Fibroblast of pulmonary artery (primary cell): ENCODE measurements around the gene ASF1B.

ENCODE experiments used
- DNase-seq: peaks from one replicate; pipeline ENCODE4 v3.0.0-alpha.2; 2010; ENCODE audit warnings: low read depth
- H3K4me3 ChIP-seq: replicated peaks from 2 replicates; pipeline ENCODE4 v1.5.1; 2011; ENCODE audit warnings: low read depth, mild to moderate bottlenecking, control low read depth, low read length, moderate library complexity
- TF ChIP-seq, protein P1 (sequence below): IDR thresholded peaks from 2 replicates; pipeline ENCODE4 v1.5.1; 2011; ENCODE audit warnings: mild to moderate bottlenecking, control low read depth, low read length, inconsistent platforms; ENCODE audit errors: missing control alignments

ASF1B gene

DNA sequence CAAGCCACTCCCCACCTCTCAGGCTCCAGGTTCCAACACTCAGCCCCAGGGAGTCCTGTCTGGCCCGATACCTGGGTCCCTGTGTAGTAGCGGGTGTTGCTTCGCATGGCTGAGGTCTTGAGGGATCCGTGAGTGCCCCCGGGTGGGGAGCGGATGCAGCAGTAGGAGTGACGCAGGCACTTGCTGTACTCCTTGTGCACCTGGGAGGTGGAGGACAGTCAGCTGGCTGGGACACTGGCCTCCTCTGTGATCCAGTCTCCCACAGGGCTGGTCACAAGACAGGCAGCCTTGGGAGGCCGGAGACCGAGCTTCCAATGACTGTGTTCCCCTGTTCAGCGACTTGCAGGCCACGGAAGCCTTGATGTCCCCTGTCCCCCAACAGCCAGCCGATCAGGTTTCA, 16.3 kb upstream of the ASF1B start:
- TF ChIP-seq, protein P1, sequence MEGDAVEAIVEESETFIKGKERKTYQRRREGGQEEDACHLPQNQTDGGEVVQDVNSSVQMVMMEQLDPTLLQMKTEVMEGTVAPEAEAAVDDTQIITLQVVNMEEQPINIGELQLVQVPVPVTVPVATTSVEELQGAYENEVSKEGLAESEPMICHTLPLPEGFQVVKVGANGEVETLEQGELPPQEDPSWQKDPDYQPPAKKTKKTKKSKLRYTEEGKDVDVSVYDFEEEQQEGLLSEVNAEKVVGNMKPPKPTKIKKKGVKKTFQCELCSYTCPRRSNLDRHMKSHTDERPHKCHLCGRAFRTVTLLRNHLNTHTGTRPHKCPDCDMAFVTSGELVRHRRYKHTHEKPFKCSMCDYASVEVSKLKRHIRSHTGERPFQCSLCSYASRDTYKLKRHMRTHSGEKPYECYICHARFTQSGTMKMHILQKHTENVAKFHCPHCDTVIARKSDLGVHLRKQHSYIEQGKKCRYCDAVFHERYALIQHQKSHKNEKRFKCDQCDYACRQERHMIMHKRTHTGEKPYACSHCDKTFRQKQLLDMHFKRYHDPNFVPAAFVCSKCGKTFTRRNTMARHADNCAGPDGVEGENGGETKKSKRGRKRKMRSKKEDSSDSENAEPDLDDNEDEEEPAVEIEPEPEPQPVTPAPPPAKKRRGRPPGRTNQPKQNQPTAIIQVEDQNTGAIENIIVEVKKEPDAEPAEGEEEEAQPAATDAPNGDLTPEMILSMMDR = no peak
- DNase-seq = no peak

DNA sequence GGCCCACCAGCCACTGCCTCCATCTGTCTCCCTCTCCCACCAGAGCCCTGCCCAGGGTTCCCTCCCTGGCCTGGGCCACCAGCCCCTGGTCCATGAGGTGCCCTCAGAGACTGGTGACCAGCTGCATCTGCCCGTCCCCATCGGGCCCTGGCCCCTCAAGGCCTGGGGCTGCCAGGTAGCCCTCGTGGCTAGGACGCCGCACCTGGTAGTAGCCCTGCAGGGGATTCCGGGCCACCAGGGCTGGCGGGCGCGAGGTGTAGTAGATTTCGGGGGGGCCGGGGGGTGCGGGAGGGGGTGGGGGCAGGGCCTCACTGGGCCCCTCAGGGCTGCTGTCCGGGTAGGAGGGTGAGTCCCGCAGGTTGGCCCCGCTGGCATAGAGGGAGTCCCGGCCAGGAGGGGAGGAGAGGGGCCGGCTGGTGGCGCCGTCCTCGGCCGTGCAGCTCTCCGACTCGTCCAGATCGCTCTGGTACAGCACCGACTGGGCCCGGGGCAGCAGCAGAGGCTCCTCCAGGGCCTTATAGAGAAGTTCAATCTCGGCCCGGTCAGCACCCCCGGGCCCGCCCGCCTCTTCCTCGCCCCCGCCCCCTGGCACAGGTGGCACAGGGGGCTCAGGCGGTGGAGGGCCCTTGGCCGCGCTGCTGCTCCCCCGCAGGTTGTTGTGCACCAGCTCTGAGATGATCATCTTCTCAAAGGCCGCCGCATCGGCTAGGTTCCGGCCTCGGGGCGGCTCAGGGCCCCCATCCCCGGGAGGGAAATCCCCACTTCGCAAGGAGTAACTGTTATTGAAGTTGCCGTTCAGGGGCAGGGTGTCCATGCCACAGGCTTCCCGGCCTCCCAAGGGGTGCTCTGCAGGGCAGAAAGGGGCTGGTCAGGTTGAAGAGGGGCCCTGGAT, 14.6 kb upstream of the ASF1B start:
- no peak overlapping the region for H3K4me3 ChIP-seq
- TF ChIP-seq, protein P1 = no peak
- DNase-seq = no peak

More for the DNA sequence above, 16.3 kb upstream of the ASF1B start:
- H3K4me3 ChIP-seq = no peak overlapping the region

DNA sequence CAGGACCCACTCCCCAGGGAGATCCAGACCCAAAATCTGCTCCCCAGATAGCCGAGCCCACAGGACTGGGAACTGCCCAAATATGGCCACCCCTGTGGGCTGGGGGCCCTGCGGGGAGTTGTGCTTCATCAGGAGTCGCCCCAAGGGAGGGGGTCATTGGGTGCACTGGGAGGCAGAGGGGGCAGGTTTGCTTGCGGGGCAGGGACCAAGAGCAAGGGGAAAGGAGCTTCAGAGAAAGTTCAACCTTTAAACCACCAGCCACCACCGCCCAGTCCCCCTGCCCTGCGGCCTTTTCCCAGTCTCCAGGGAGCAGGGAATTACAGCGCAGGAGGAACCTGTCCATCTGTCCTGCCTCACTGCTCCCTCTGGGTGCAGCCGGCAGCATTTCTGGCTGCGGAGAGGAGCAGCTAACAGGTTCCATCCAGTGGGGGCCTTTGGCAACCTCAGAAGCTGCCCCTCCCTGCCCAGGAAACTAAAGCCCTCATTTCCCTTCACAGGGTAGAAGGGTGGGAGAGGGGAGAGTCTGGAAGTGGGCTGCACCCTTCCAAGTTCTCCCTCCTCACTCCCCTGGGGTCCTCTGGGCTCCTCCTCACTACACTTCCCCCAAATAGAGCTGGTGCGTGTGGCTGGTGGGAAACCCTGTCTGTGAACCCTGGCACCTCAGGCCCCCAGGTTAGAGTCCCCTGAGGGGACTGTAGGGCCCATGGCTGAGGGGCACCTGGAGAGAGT, 13.8 kb upstream of the ASF1B start:
- TF ChIP-seq, protein P1 = no peak
- H3K4me3 ChIP-seq = peak overlapping the region; percentile 2
- DNase-seq = no peak

DNA sequence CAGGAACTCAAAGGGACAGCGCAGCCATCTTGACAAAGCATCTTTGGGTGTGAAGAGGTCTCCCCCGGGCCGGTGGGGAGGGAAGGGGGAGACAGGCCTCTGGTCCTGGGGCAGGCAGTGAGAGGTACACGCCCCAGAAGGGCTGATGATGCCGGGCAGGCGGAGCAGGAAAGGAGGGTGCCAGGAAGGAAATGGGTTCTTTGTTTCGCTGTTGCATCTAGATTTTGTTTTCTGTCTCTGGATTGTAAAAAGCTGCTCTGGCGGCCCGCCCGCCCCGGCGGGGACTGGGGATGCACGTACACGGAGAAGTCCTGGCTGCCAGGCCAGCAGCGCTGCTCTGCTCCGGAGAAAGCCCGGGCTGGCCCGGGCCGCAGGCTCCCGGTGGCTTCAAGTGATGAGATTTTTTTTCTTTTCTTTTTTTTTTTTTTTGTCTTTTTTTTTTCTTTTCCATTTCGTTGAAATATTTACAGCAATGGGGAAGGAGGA, 13.2 kb upstream of the ASF1B start:
- TF ChIP-seq, protein P1 = no peak
- peak; percentile 84 for DNase-seq
- H3K4me3 ChIP-seq = peak overlapping the region; percentile 24

DNA sequence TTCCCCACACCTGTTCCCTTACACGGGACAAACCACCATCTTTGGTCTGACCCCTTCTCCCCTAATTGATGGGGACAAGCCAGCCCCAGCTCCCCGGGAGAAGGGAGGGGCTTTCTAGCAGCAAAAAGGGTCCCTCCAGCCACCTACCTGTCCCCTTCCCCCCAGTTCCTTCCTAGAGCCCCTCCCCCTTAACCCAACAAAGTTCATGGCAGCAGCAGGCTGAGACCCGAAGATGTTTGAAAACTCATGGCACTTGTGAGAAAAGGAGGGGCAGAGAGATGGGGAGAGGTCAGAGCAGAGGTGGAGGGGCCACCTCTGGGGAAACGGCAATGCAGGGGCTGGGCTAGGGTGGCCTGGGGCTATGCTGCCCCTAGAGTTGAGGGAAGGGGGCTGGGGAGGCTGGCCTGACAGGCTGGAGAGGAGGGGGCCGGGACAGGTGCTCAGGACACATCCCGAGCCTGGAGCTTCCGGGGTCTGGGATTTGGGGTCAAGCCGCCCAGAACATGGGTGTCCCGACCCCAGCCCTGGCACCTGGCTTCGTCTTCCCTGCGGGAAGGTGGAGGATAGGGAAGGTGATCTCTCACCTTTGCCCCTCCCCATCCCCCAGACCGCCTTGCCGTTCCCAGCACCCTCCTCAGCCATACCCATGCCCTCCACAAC, 12.5 kb upstream of the ASF1B start:
- H3K4me3 ChIP-seq = peak overlapping the region; percentile 10
- TF ChIP-seq, protein P1 = no peak
- DNase-seq = no peak

DNA sequence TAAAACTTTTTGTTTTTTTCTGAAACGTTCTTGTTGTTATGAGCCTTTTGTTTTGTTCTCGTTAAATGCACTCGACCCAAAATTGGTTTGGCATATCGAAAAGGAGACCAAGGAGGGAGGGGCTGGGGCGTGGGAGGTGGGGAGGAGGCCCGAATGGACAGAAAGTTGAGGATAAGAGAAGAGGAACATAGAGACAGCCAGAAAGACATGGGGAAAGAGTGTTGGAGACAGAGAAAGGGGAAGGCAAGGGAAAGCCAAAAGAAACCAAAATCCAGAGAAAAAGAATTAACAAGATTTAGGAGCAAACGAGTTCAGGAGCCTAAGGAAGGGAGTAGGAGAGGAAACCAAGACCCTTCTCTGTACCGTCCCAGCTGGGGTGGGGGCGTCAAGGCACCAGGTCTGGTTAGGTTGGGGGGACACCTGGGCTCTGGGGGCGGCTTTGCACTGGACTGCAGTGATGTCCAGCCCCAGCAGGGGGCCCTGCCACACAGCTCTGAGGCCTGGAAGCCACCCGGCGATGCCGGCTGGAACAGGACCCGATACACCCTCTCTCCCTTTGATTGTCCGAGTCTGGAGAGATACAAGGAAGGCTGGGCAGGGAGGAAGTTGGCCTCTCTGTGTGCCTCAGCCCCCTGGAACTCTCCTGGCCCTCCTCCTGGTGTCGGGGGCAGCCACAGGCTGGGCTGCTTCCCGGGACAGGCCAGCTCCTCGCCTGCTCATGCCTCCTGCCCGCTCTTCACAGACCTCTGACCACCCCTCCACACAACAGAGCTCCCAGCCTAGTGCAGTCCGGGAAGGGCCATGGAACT, 11.6 kb upstream of the ASF1B start:
- TF ChIP-seq, protein P1 = peak; percentile 94
- peak; percentile 75 for DNase-seq
- no peak overlapping the region for H3K4me3 ChIP-seq
